HG02759 (cell line): Measurements from ENCODE around the gene NOSIP.

Source experiments
- ATAC-seq: cut with Tn5 transposase; IDR thresholded peaks from one replicate; pipeline ENCODE4 v1.9.1; 2021; ENCODE audit warnings: mild to moderate bottlenecking, moderate library complexity; ENCODE audit not compliant: unreplicated experiment

NOSIP gene

DNA sequence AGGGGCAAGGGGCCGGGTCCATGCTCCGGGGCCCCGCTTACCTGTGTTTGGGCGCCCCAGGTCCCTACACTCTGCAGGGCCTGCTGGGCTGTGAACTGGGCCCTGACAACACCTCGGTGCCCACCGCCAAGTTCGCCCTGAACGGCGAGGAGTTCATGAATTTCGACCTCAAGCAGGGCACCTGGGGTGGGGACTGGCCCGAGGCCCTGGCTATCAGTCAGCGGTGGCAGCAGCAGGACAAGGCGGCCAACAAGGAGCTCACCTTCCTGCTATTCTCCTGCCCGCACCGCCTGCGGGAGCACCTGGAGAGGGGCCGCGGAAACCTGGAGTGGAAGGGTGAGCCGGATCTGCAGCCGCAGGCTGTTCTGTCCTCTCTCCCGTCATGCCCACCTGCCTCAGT lies 66.2 kb downstream of the NOSIP start:
- no peak for ATAC-seq

DNA sequence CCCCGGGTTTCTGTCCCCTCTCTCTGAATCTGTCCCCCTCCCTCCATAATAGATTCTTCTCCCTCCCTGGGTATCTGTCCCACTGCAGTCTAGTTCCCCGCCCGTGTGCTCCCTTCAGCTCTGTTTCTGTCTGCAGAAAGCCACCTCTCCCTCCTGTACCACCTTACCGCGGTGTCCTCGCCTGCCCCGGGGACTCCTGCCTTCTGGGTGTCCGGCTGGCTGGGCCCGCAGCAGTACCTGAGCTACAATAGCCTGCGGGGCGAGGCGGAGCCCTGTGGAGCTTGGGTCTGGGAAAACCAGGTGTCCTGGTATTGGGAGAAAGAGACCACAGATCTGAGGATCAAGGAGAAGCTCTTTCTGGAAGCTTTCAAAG lies 66.6 kb downstream of the NOSIP start:
- ATAC-seq = no peak

DNA sequence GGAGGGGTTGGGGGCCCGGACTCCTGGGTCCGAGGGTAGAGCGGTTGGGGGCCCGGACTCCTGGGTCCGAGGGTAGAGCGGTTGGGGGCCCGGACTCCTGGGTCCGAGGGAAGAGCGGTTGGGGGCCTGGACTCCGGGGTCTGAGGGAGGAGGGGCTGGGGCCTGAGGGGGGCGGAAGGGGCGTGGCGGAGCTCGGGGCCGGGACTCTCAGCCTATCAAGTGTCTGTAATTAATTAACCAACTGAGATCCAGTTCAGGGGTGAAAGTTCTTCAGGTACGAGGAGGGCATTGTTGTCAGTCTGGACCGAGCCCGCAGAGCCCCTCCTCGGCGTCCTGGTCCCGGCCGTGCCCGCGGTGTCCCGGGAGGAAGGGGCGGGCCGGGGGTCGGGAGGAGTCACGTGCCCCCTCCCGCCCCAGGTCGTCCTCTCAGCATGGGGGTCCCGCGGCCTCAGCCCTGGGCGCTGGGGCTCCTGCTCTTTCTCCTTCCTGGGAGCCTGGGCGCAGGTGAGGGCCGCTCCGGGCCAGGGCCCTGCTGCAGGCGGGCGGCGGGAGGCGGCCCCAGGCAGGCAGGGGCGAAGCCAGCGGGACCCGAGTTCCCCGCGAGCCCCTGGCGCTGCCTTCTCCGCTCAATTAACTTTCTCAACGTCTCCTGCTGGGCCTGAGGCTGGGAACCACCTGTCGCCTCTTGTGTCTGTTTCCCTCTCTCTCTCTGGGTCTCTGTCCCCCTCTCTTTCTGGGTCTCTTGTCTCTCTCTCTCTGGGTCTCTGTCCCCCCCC lies 67.2 kb downstream of the NOSIP start:
- ATAC-seq = no peak

DNA sequence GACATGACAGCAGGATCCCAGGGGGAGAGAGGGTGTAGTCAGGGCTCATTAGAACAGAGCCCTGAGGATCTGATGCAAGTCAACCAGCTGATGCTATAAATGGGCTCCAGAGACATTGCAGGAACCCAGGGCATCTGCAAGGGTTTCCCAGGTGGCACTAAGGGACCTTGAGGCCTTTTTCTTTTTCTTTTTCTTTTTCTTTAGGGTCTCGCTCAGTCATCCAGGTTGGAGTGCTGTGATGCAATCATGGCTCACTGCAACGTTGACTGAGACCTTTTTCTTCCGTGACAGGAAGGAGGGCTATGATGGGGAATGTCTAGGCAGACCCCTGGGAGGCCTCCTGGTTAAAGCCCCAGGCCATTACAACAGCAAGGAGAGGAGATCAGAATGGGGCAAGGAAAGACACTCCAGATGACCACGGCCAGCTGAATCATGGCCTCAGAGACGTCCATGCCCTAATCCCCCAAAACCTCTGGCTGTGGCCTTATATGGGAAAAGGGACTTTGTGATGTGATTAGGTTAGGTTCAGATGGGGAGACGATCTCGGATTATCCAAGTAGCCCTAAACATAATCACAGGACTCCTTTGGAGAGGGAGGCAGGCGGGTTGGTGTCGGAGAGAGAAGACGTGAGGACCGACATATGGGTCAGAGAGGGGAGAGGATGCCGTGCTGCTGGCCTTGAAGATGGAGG lies 72.4 kb downstream of the NOSIP start:
- ATAC-seq = no peak

DNA sequence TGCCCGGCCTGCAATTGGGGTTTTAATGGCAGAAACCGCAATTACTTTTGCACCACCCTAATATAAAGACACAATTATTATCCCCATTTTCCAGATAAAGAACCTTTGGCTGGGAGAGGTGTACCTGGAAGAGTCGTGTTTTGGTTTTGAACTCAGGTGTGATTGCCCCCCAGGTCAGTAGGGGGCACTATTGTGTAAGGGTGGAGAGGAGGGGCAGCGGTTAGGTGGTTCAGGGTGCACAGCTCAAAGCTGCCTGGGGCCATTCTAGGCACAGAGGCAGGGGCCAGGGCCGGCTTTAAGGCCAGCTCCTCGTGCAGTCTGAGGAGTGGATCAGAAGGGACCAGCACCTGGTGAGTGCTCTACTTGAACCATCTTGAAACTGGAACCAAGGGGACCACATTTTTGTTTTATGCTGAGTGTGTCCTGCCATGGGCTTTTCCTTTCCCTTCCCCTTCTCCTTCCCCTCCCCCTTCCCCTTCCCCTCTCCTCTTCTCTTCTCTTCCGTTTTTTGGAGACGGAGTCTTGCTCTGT lies 73.7 kb downstream of the NOSIP start:
- no peak for ATAC-seq
